Liver (tissue), 3 donors: ENCODE results near the gene TRIM56.
"Not testable (repeated sequence)": the region's sequence is repeated elsewhere in the genome, so short reads cannot be mapped to it uniquely, and the experiment has no call there.

Experiments
- NR2F2 ChIP-seq: IDR thresholded peaks from 2 replicates; pipeline ENCODE4 v1.6.1; 2016; ENCODE audit warnings: antibody characterized with exemption
- TF ChIP-seq, protein P1 (sequence below): fragments of 150-350 bp; IDR thresholded peaks from 2 replicates; pipeline ENCODE4 v1.5.1; 2017; ENCODE audit warnings: improper control_type of control experiment, low read depth, low read length; ENCODE audit not compliant: missing input control
- donor health status: healthy.
- donor health status: healthy.

DNA sequence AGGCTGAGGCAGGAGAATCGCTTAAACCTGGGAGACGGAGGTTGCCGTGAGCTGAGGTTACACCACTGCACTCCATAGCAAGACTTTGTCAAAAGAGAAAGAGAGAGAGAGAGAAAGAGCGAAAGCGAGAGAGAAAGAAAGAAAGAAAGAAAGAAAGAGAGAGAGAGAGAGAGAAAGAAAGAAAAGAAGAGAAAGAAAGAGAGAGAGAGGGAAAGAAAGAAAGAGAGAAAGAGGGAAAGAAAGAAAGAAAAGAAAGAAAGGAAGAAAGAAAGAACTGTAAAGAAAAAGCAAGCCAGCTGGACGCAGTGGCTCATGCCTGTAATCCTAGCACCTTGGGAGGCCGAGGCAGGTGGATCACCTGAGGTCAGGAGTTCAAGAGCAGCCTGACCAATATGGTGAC, 27.9 kb downstream of the TRIM56 start:
- TF ChIP-seq, protein P1, sequence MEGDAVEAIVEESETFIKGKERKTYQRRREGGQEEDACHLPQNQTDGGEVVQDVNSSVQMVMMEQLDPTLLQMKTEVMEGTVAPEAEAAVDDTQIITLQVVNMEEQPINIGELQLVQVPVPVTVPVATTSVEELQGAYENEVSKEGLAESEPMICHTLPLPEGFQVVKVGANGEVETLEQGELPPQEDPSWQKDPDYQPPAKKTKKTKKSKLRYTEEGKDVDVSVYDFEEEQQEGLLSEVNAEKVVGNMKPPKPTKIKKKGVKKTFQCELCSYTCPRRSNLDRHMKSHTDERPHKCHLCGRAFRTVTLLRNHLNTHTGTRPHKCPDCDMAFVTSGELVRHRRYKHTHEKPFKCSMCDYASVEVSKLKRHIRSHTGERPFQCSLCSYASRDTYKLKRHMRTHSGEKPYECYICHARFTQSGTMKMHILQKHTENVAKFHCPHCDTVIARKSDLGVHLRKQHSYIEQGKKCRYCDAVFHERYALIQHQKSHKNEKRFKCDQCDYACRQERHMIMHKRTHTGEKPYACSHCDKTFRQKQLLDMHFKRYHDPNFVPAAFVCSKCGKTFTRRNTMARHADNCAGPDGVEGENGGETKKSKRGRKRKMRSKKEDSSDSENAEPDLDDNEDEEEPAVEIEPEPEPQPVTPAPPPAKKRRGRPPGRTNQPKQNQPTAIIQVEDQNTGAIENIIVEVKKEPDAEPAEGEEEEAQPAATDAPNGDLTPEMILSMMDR: not testable (repeated sequence)
- not testable (repeated sequence) for TF ChIP-seq NR2F2
